DMS114 treated with DMSO at 0.1 percent for 48 hours (cell line): ENCODE data around the gene MIPEP.
"Not testable (repeated sequence)": the region's sequence is repeated elsewhere in the genome, so short reads cannot be mapped to it uniquely, and the experiment has no call there.

Experiments used
- DNase-seq: peaks from one replicate; lab custom pipeline; 2025; ENCODE audit not compliant: unreplicated experiment; lab: John Stamatoyannopoulos, UW

MIPEP gene

DNA sequence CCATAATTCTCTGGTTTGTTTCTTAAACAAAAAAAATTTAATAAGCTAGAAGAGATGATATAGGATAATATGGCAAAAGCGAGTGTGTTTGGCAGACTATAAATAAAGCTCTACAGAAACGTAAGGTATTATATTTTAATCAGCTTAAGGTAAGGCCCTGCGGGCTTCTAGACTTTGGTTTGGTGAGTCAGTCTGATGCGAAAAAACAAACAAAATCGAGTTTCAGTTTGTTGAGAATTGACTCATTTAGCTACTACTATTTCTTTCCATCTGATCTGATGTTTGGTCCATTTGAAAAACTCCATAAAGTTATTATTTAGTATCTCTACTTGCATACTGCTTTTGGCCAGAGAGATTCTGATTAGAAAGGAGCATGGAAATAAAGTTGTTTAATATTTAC, 138.0 kb downstream of the MIPEP start:
- no peak for DNase-seq

DNA sequence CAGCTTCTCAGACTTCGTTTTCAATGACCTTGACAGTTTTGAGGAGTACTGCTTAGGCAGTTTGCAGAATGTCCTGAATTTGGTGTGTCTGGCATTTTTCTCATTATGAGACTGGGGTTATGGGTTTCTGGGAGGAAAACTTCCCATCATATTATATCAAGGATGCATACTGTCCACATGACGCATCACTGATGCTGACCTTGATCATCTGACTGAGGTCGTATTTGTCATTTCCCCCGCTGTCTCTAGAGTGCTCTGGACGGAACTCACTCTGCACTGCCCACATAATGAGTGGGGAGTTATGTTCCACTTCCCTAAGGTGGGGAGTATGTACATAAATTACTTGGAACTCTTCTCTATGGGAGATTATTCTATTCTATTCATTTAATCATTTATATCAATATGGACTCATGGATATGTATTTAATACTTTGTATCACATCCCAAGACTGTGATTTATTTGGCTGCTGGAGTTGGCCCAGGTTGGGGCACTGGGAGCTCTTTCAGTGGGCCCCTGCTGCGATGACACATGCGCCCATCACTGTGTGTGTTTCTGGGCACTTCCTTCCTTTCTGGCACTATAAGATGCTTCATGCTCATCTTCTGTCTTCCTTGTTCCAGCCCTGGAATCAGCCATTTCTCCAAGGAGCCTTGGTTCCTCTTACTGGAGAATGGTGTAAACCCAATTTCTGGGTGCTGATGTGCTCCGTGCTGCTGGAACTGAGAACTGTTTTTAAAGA, 138.6 kb downstream of the MIPEP start:
- no peak for DNase-seq

GRCh38 chr13:23749288-23749873, 139.8 kb downstream of the MIPEP start:
- DNase-seq = no peak

- DNase-seq = no peak
Measured at GRCh38 chr13:23748109-23748990, 140.8 kb downstream of the MIPEP start.

GRCh38 chr13:23746141-23746540, 143.1 kb downstream of the MIPEP start:
- not testable (repeated sequence) for DNase-seq

GRCh38 chr13:23744315-23744714, 144.9 kb downstream of the MIPEP start:
- DNase-seq = no peak

DNA sequence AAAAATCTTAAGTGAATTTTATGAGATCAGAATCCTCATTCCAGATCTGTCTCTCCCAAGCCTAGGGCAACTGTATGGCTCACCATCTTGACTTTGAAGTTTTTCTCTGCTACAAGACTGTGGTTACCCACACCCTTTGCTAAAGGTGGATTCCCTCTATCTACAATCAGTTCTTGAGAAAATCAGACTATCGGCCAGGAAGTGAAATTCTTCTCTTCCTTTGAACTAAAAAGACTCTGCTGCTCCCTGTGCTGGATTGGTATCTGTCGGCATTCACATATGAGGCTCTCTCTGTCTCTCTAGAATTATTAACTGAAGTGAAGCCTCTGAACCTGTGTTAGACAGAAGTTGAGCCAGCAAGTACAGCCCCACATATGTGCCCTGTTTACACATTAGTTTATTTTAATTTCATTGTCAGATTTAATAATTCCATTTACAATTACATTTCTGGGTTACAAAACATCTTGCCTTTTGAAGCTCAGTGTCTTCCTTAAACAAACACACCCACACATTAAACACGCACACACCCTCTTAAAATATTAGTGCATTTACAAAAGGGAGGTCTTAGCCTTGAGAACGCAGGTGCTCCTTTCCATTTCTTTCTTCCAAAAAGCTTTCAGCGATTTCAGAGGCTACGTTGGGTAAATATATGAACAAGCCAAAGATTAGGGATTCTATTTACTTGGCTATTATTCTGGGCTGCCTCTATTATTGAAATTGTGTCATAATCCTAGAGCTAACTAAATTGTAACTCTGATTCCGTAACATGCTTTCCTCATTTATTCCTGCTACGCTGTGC, 145.7 kb downstream of the MIPEP start:
- DNase-seq = no peak

DNA sequence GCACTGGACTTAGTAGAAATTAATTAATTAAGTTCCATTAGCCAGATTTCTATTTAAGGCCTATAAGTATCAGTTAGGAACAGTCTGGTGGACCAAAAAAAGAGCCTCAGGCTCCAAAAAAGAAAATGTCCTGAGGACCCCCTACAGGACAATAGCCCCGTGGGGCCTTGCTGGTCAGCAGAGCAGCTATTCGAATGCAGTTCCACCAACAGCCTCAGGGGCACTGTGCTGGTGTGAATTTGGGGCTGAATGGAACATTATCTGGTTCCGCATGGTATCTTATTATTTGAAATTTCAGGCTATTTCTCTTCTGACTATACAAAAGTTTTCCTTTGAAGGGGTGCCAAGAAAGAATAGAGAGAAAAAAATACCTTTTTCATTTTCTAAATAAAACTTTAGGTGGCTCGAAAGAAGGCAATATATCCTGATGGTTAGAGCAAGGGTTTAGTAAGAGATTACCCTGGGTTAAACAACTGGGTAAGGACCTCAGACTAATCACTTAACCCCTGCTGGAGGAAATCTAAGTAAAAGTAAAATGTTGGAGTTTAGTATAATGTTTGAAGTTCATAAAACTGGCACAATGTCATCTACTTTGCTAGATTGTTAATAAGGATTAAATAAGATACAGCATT, 147.2 kb downstream of the MIPEP start:
- no peak for DNase-seq

- DNase-seq = no peak
Measured at GRCh38 chr13:23740002-23740401, 149.2 kb downstream of the MIPEP start.

GRCh38 chr13:23739596-23739995, 149.6 kb downstream of the MIPEP start:
- no peak for DNase-seq

DNA sequence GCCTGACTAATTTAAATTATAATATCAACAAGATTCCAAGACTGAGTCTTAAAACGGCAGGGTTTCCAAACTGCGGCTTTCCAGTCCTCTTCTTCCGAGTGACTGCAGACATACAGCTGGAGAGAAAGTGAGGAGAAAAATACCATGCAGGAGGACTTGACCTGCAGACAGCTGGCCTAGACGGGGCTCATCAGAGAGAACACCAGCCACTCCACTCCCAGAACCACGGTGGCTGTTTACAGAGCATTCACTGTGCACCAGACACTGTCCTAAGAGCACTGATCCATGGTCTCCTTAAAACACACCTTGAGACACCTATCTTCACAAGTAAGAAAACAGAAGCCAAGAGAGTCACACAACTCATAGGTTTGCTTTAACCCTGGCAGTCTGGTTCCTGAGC, 152.7 kb downstream of the MIPEP start:
- no peak for DNase-seq

DNA sequence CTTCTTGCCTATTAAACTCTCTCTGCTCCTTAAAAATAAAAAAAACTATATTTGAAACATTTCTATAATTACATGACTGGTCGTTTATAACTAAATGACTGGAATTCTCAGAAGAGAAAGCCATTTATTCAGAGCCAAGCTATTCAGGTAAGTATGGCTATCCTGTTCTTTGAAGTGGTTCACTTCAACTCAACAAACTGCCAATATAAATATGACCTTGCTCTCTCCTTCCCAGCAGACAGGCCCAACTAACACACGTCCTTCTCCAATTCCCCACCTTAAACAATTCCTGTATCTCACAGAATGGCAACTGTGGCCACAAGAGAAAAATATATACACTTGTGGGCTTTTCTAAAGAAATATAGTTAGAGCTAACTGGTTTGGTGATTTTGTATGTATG, 153.9 kb downstream of the MIPEP start:
- DNase-seq = no peak

GRCh38 chr13:23731709-23732108, 157.5 kb downstream of the MIPEP start:
- no peak for DNase-seq

GRCh38 chr13:23730251-23730650, 158.9 kb downstream of the MIPEP start:
- DNase-seq = no peak

DNA sequence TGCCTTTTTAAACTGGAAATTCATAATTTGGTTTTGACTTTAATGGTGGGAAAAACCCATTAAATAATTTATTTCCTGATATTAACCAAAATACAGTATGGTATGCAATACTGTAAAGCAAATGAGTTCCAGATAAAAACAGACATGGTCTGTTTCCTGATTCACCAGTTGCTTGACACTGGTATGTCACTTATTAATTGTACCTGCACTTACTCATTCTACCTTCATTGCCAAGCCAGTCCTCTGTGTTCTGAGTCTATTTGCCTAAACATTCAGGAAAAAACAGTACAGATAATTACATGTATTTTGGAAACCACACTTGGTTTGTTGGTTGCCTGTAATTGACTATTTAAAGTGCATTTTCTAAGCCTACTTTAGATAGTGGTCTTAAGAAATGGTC, 159.7 kb downstream of the MIPEP start:
- no peak for DNase-seq

DNA sequence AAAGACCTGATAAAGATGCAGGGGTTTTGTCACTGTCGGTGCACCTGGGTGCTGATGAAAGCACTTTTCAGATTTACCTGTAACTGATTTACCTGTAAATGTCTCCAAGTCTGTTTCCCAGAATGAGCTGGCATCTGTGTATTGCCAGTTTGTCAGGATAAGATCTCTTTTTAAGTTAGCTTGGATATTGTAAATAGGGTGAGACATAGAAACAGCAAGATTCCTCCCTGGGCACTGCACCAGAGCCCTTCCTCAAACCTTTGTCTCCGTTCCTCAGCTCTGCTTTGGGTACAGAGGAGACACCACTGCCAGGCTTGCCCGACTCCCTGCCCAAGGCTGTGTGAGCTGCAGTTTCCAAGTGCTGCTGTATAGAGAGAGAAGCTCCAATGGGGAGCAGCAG, 160.4 kb downstream of the MIPEP start:
- DNase-seq = no peak

- no peak for DNase-seq
Measured at GRCh38 chr13:23725922-23726321, 163.3 kb downstream of the MIPEP start.

- DNase-seq = no peak
Measured at GRCh38 chr13:23724196-23724970, 164.8 kb downstream of the MIPEP start.

- DNase-seq = no peak
Measured at GRCh38 chr13:23723471-23723870, 165.7 kb downstream of the MIPEP start.
